HG02884 (cell line): Measurements from ENCODE around the gene HRG.

ENCODE experiments used
- ATAC-seq: cut with Tn5 transposase; IDR thresholded peaks from one replicate; pipeline ENCODE4 v1.9.1; 2021; ENCODE audit warnings: mild to moderate bottlenecking, moderate library complexity; ENCODE audit not compliant: unreplicated experiment

HRG gene

GRCh38 chr3:186636536-186636935, 29.3 kb upstream of the HRG start:
- ATAC-seq: no peak

GRCh38 chr3:186637686-186638085, 28.1 kb upstream of the HRG start:
- no peak for ATAC-seq

GRCh38 chr3:186638259-186638658, 27.6 kb upstream of the HRG start:
- no peak for ATAC-seq

GRCh38 chr3:186639778-186640472, 25.9 kb upstream of the HRG start, which contains the start of gene FETUB:
TSS of gene FETUB (plus strand) at chr3:186640399. CDS start at chr3:186640461, 62 bp downstream.
- no peak for ATAC-seq

- ATAC-seq: no peak
These were observed 25.4 kb upstream of the HRG start for GRCh38 chr3:186640473-186640818.

- ATAC-seq: no peak
These were observed 24.9 kb upstream of the HRG start for GRCh38 chr3:186640929-186641328.

GRCh38 chr3:186642014-186642413, 23.8 kb upstream of the HRG start:
- no peak for ATAC-seq

GRCh38 chr3:186643493-186643892, 22.3 kb upstream of the HRG start:
- no peak for ATAC-seq

- no peak for ATAC-seq
These were observed 21.1 kb upstream of the HRG start for GRCh38 chr3:186644683-186645082.

- no peak for ATAC-seq
These were observed 19.7 kb upstream of the HRG start for GRCh38 chr3:186646106-186646505.

- no peak for ATAC-seq
These were observed 19.0 kb upstream of the HRG start for GRCh38 chr3:186646841-186647240.

- no peak for ATAC-seq
These were observed 17.0 kb upstream of the HRG start for GRCh38 chr3:186648851-186649250.

GRCh38 chr3:186651678-186652215, 14.1 kb upstream of the HRG start:
- ATAC-seq: no peak

- ATAC-seq: peak; percentile 94
These were observed 12.6 kb upstream of the HRG start for GRCh38 chr3:186653080-186653707.

- ATAC-seq: no peak
These were observed 11.8 kb upstream of the HRG start for GRCh38 chr3:186653984-186654383.

- ATAC-seq: no peak
These were observed 2.3 kb upstream of the HRG start for GRCh38 chr3:186663361-186664118.

- ATAC-seq: no peak
These were observed 1.7 kb upstream of the HRG start for GRCh38 chr3:186664119-186664495.

GRCh38 chr3:186664506-186664905, 1.3 kb upstream of the HRG start:
- no peak for ATAC-seq

GRCh38 chr3:186668426-186668825, 2.6 kb downstream of the HRG start:
- no peak for ATAC-seq

GRCh38 chr3:186669378-186670084, 3.7 kb downstream of the HRG start:
- ATAC-seq: no peak

GRCh38 chr3:186670155-186670554, 4.3 kb downstream of the HRG start:
- ATAC-seq: no peak
